GM23338 (cell line): ENCODE measurements around the gene FHIP1B.

Source experiments
- CREB1 ChIP-seq: fragments of 250-450 bp; sonication (Bioruptor Pico); IDR thresholded peaks from 2 replicates; pipeline ENCODE4 v1.5.0; 2020; ENCODE audit warnings: low read depth, mild to moderate bottlenecking, moderate library complexity
- EZH2 ChIP-seq: fragments of 200-600 bp; sonication (generic); IDR thresholded peaks from one replicate; pipeline ENCODE4 v1.8.0; 2017; ENCODE audit warnings: antibody characterized with exemption, mild to moderate bottlenecking, low read depth; ENCODE audit not compliant: unreplicated experiment
- EZH2phosphoT487 ChIP-seq: fragments of 200-600 bp; sonication (generic); IDR thresholded peaks from one replicate; pipeline ENCODE4 v1.8.1; 2018; ENCODE audit warnings: antibody characterized with exemption; ENCODE audit not compliant: unreplicated experiment
- JUNB ChIP-seq: IDR thresholded peaks from one replicate; pipeline ENCODE4 v1.6.1; 2016; ENCODE audit warnings: antibody characterized with exemption; ENCODE audit not compliant: unreplicated experiment
- NANOG ChIP-seq: IDR thresholded peaks from 2 replicates; pipeline ENCODE4 v1.6.1; 2016; ENCODE audit warnings: antibody characterized with exemption, borderline replicate concordance
- POLR2AphosphoS5 ChIP-seq: IDR thresholded peaks from 2 replicates; pipeline ENCODE4 v1.6.1; 2016; ENCODE audit warnings: antibody characterized with exemption, low read depth
- STAT1 ChIP-seq: IDR thresholded peaks from one replicate; pipeline ENCODE4 v1.6.1; 2016; ENCODE audit warnings: antibody characterized with exemption; ENCODE audit not compliant: unreplicated experiment
- ZNF114 ChIP-seq: fragments of 250-450 bp; sonication (Bioruptor Pico); IDR thresholded peaks from 2 replicates; pipeline ENCODE4 v1.5.0; 2020; ENCODE audit warnings: mild to moderate bottlenecking, moderate library complexity
- ZNF331 ChIP-seq: fragments of 250-450 bp; sonication (Bioruptor Pico); IDR thresholded peaks from 2 replicates; pipeline ENCODE4 v1.5.0; 2020; ENCODE audit warnings: low read depth, mild to moderate bottlenecking, moderate library complexity
- TF ChIP-seq, protein P1 (sequence below): IDR thresholded peaks from one replicate; pipeline ENCODE4 v1.6.1; 2018; ENCODE audit warnings: antibody characterized with exemption; ENCODE audit not compliant: unreplicated experiment
- TF ChIP-seq, protein P2 (sequence below), 2 experiments: fragments of 200-600 bp in 1 of 2; sonication (generic) in 1 of 2; conservative IDR thresholded peaks; 2 replicates each; pipeline versions ENCODE4 v1.5.1 to v1.6.1; 2016 to 2017; ENCODE audit warnings: antibody characterized with exemption in 2 of 2, low read depth in 2 of 2, mild to moderate bottlenecking in 2 of 2, moderate library complexity in 1 of 2
- TF ChIP-seq, protein P3 (sequence below): IDR thresholded peaks from 2 replicates; pipeline ENCODE4 v1.6.1; 2016; ENCODE audit warnings: antibody characterized with exemption
- TF ChIP-seq, protein P4 (sequence below): fragments of 250-450 bp; sonication (Bioruptor Pico); IDR thresholded peaks from 2 replicates; pipeline ENCODE4 v1.5.0; 2020; ENCODE audit warnings: mild to moderate bottlenecking, moderate library complexity

DNA sequence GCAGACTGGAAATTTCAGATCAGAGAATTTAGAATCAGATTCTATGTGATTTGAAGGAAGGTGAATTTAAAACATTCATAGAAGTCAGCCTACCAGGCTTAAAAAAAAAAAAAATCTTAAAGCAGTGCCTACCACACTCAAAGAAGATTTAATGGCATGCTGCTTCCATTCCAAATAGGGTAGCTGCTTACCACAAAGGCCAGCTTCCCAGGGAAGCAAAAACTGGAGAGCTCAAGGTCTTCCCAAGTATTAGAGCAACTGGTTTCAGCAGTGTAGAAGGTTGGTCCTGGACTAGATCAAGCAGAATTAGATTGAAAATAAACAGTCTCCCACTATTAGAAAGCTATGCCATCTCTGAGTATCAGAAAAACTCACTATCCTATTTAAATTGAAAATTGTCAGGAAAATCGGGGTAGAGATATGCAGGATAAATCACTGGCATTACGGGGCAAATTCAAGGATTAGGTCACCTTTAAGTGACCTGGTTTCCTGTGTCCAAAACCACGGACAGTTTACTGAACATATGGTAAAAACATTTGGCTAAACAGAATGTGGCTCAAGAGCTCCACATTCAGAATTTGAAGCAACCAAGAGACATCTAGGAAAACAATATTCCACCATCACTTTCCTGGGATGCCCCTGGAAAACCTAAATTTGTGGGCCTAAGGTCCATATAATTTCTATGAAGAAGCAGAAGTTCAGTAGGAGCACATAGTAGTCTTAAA is 27.8 kb downstream of the FHIP1B start:
- TF ChIP-seq, protein P1, sequence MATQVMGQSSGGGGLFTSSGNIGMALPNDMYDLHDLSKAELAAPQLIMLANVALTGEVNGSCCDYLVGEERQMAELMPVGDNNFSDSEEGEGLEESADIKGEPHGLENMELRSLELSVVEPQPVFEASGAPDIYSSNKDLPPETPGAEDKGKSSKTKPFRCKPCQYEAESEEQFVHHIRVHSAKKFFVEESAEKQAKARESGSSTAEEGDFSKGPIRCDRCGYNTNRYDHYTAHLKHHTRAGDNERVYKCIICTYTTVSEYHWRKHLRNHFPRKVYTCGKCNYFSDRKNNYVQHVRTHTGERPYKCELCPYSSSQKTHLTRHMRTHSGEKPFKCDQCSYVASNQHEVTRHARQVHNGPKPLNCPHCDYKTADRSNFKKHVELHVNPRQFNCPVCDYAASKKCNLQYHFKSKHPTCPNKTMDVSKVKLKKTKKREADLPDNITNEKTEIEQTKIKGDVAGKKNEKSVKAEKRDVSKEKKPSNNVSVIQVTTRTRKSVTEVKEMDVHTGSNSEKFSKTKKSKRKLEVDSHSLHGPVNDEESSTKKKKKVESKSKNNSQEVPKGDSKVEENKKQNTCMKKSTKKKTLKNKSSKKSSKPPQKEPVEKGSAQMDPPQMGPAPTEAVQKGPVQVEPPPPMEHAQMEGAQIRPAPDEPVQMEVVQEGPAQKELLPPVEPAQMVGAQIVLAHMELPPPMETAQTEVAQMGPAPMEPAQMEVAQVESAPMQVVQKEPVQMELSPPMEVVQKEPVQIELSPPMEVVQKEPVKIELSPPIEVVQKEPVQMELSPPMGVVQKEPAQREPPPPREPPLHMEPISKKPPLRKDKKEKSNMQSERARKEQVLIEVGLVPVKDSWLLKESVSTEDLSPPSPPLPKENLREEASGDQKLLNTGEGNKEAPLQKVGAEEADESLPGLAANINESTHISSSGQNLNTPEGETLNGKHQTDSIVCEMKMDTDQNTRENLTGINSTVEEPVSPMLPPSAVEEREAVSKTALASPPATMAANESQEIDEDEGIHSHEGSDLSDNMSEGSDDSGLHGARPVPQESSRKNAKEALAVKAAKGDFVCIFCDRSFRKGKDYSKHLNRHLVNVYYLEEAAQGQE = no peak
- TF ChIP-seq EZH2 (no peak), JUNB (no peak), POLR2AphosphoS5 (no peak), EZH2phosphoT487 (no peak), CREB1 (CRISPR knock-in tag) (no peak), NANOG (no peak), ZNF331 (no peak), STAT1 (no peak), ZNF114 (CRISPR knock-in tag) (no peak)
- TF ChIP-seq, protein P2, sequence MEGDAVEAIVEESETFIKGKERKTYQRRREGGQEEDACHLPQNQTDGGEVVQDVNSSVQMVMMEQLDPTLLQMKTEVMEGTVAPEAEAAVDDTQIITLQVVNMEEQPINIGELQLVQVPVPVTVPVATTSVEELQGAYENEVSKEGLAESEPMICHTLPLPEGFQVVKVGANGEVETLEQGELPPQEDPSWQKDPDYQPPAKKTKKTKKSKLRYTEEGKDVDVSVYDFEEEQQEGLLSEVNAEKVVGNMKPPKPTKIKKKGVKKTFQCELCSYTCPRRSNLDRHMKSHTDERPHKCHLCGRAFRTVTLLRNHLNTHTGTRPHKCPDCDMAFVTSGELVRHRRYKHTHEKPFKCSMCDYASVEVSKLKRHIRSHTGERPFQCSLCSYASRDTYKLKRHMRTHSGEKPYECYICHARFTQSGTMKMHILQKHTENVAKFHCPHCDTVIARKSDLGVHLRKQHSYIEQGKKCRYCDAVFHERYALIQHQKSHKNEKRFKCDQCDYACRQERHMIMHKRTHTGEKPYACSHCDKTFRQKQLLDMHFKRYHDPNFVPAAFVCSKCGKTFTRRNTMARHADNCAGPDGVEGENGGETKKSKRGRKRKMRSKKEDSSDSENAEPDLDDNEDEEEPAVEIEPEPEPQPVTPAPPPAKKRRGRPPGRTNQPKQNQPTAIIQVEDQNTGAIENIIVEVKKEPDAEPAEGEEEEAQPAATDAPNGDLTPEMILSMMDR (conservative IDR thresholded peaks at IDR 0.05; ENCODE audit: low read depth in 2 of 2) = no peak
- TF ChIP-seq, protein P3, sequence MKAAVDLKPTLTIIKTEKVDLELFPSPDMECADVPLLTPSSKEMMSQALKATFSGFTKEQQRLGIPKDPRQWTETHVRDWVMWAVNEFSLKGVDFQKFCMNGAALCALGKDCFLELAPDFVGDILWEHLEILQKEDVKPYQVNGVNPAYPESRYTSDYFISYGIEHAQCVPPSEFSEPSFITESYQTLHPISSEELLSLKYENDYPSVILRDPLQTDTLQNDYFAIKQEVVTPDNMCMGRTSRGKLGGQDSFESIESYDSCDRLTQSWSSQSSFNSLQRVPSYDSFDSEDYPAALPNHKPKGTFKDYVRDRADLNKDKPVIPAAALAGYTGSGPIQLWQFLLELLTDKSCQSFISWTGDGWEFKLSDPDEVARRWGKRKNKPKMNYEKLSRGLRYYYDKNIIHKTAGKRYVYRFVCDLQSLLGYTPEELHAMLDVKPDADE = no peak
- TF ChIP-seq, protein P4, sequence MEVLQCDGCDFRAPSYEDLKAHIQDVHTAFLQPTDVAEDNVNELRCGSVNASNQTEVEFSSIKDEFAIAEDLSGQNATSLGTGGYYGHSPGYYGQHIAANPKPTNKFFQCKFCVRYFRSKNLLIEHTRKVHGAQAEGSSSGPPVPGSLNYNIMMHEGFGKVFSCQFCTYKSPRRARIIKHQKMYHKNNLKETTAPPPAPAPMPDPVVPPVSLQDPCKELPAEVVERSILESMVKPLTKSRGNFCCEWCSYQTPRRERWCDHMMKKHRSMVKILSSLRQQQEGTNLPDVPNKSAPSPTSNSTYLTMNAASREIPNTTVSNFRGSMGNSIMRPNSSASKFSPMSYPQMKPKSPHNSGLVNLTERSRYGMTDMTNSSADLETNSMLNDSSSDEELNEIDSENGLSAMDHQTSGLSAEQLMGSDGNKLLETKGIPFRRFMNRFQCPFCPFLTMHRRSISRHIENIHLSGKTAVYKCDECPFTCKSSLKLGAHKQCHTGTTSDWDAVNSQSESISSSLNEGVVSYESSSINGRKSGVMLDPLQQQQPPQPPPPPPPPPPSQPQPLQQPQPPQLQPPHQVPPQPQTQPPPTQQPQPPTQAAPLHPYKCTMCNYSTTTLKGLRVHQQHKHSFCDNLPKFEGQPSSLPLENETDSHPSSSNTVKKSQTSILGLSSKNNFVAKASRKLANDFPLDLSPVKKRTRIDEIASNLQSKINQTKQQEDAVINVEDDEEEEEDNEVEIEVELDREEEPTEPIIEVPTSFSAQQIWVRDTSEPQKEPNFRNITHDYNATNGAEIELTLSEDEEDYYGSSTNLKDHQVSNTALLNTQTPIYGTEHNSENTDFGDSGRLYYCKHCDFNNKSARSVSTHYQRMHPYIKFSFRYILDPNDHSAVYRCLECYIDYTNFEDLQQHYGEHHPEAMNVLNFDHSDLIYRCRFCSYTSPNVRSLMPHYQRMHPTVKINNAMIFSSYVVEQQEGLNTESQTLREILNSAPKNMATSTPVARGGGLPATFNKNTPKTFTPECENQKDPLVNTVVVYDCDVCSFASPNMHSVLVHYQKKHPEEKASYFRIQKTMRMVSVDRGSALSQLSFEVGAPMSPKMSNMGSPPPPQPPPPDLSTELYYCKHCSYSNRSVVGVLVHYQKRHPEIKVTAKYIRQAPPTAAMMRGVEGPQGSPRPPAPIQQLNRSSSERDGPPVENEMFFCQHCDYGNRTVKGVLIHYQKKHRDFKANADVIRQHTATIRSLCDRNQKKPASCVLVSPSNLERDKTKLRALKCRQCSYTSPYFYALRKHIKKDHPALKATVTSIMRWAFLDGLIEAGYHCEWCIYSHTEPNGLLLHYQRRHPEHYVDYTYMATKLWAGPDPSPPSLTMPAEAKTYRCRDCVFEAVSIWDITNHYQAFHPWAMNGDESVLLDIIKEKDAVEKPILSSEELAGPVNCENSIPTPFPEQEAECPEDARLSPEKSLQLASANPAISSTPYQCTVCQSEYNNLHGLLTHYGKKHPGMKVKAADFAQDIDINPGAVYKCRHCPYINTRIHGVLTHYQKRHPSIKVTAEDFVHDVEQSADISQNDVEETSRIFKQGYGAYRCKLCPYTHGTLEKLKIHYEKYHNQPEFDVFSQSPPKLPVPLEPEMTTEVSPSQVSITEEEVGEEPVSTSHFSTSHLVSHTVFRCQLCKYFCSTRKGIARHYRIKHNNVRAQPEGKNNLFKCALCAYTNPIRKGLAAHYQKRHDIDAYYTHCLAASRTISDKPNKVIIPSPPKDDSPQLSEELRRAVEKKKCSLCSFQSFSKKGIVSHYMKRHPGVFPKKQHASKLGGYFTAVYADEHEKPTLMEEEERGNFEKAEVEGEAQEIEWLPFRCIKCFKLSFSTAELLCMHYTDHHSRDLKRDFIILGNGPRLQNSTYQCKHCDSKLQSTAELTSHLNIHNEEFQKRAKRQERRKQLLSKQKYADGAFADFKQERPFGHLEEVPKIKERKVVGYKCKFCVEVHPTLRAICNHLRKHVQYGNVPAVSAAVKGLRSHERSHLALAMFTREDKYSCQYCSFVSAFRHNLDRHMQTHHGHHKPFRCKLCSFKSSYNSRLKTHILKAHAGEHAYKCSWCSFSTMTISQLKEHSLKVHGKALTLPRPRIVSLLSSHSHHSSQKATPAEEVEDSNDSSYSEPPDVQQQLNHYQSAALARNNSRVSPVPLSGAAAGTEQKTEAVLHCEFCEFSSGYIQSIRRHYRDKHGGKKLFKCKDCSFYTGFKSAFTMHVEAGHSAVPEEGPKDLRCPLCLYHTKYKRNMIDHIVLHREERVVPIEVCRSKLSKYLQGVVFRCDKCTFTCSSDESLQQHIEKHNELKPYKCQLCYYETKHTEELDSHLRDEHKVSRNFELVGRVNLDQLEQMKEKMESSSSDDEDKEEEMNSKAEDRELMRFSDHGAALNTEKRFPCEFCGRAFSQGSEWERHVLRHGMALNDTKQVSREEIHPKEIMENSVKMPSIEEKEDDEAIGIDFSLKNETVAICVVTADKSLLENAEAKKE = no peak
